Ishikawa (cell line): ENCODE data around the gene TPK1.
A peak's percentile ranks its signal among the peaks of the same experiment; 100 is the strongest.

Experiments
- CEBPB ChIP-seq: IDR thresholded peaks from 2 replicates; pipeline ENCODE4 v1.6.1; 2012
- CREB1 ChIP-seq: IDR thresholded peaks from 2 replicates; pipeline ENCODE4 v1.6.1; 2012; ENCODE audit warnings: low read depth
- EGR1 ChIP-seq: IDR thresholded peaks from 2 replicates; pipeline ENCODE4 v1.6.1; 2012
- EP300 ChIP-seq: IDR thresholded peaks from 2 replicates; pipeline ENCODE4 v1.6.1; 2012; ENCODE audit warnings: borderline replicate concordance
- FOXM1 ChIP-seq: IDR thresholded peaks from 2 replicates; pipeline ENCODE4 v1.6.1; 2012; ENCODE audit warnings: low read depth, borderline replicate concordance
- NFIC ChIP-seq: IDR thresholded peaks from 2 replicates; pipeline ENCODE4 v1.6.1; 2012
- RAD21 ChIP-seq: IDR thresholded peaks from 2 replicates; pipeline ENCODE4 v1.6.1; 2012; ENCODE audit warnings: low read depth
- TAF1 ChIP-seq: IDR thresholded peaks from 2 replicates; pipeline ENCODE4 v1.6.1; 2012; ENCODE audit warnings: low read depth, mild to moderate bottlenecking
- TCF12 ChIP-seq: IDR thresholded peaks from 2 replicates; pipeline ENCODE4 v1.6.1; 2012; ENCODE audit warnings: low read depth
- TEAD4 ChIP-seq: IDR thresholded peaks from 2 replicates; pipeline ENCODE4 v1.6.1; 2012
- YY1 ChIP-seq: IDR thresholded peaks from 2 replicates; pipeline ENCODE4 v1.6.1; 2012; ENCODE audit warnings: low read depth
- ZBTB7A ChIP-seq: IDR thresholded peaks from 2 replicates; pipeline ENCODE4 v1.6.1; 2012; ENCODE audit warnings: low read depth
- TF ChIP-seq, protein P1 (sequence below): IDR thresholded peaks from 2 replicates; pipeline ENCODE4 v1.6.1; 2012
- TF ChIP-seq, protein P2 (sequence below): IDR thresholded peaks from 2 replicates; pipeline ENCODE4 v1.6.1; 2012
- TF ChIP-seq, protein P3 (sequence below): IDR thresholded peaks from 2 replicates; pipeline ENCODE4 v1.6.1; 2012; ENCODE audit warnings: low read depth, mild to moderate bottlenecking

TPK1 gene

DNA sequence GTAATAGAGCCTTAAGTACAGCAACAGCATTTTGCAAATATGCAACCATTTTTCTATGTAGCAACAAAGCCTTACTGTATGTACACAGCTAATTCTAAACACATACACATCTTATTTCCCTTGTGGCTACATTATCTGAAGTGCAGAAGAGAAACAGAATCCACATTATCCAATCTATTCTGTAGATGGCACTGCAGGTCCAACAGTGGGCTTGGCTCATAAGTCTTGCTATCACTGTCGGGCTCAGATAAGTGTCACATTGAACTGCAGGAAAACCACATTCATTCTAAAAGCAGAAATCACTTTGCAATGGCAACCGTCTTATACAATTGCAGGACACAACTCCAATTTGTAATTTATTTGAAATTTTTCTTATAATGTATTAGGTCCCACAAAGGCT is 322.5 kb downstream of the TPK1 start:
- TF ChIP-seq RAD21 = peak; percentile 45
- no peak for TF ChIP-seq YY1

DNA sequence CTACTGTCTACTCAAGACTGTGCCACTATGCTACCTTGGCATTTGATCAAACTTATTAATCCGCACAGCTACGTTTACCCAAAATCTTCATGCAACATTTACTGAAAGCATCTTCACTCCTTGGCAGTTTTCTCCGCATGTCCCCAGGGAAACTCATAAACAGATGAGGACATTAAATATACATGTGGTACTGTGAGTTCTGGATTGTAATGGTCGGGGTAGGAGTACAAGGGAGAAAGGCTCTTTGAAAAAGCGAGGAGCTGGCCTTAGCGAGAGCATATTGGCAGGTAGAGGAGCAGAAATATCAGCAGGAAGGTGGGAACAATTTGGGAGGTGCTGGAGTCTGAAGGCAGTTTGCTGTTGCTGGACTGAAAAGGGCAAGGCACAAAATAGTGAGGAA is 325.2 kb downstream of the TPK1 start:
- no peak for TF ChIP-seq ZBTB7A
- TF ChIP-seq CEBPB = no peak
- no peak for TF ChIP-seq EP300
- TF ChIP-seq FOXM1 = no peak
- TF ChIP-seq, protein P1, sequence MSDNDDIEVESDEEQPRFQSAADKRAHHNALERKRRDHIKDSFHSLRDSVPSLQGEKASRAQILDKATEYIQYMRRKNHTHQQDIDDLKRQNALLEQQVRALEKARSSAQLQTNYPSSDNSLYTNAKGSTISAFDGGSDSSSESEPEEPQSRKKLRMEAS = no peak
- no peak for TF ChIP-seq NFIC
- TF ChIP-seq, protein P2, sequence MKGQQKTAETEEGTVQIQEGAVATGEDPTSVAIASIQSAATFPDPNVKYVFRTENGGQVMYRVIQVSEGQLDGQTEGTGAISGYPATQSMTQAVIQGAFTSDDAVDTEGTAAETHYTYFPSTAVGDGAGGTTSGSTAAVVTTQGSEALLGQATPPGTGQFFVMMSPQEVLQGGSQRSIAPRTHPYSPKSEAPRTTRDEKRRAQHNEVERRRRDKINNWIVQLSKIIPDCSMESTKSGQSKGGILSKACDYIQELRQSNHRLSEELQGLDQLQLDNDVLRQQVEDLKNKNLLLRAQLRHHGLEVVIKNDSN = no peak
- TF ChIP-seq, protein P3, sequence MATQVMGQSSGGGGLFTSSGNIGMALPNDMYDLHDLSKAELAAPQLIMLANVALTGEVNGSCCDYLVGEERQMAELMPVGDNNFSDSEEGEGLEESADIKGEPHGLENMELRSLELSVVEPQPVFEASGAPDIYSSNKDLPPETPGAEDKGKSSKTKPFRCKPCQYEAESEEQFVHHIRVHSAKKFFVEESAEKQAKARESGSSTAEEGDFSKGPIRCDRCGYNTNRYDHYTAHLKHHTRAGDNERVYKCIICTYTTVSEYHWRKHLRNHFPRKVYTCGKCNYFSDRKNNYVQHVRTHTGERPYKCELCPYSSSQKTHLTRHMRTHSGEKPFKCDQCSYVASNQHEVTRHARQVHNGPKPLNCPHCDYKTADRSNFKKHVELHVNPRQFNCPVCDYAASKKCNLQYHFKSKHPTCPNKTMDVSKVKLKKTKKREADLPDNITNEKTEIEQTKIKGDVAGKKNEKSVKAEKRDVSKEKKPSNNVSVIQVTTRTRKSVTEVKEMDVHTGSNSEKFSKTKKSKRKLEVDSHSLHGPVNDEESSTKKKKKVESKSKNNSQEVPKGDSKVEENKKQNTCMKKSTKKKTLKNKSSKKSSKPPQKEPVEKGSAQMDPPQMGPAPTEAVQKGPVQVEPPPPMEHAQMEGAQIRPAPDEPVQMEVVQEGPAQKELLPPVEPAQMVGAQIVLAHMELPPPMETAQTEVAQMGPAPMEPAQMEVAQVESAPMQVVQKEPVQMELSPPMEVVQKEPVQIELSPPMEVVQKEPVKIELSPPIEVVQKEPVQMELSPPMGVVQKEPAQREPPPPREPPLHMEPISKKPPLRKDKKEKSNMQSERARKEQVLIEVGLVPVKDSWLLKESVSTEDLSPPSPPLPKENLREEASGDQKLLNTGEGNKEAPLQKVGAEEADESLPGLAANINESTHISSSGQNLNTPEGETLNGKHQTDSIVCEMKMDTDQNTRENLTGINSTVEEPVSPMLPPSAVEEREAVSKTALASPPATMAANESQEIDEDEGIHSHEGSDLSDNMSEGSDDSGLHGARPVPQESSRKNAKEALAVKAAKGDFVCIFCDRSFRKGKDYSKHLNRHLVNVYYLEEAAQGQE = no peak
- TF ChIP-seq CREB1 = no peak
- no peak for TF ChIP-seq TEAD4
- no peak for TF ChIP-seq TAF1

DNA sequence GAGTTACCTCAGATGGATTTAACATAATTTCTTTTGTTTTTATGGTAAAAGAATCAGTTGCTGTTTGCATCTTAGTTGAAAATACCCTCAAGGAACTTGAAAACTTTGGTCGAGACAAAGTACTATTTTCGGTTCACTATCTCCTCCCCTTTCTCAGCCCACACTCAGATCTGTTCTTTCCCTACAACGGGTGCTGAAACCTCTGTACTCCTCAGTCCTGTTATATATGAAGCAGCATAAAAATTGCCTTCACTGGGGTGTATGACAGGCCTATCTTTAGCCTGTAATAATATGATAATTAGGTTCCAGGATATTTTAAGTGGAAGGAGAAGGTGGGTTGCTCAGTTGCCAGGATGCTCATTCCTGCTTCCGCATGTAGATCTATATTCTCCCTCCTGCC is 327.2 kb downstream of the TPK1 start:
- no peak for TF ChIP-seq CREB1
- no peak for TF ChIP-seq TCF12
- no peak for TF ChIP-seq RAD21
- TF ChIP-seq NFIC = no peak
- TF ChIP-seq EGR1 = no peak
- TF ChIP-seq FOXM1 = no peak
- TF ChIP-seq, protein P3 = no peak
- TF ChIP-seq, protein P2 = no peak
- no peak for TF ChIP-seq EP300
- TF ChIP-seq TAF1 = no peak
- no peak for TF ChIP-seq TEAD4
- TF ChIP-seq ZBTB7A = no peak
- TF ChIP-seq YY1 = no peak
- TF ChIP-seq, protein P1 = no peak

DNA sequence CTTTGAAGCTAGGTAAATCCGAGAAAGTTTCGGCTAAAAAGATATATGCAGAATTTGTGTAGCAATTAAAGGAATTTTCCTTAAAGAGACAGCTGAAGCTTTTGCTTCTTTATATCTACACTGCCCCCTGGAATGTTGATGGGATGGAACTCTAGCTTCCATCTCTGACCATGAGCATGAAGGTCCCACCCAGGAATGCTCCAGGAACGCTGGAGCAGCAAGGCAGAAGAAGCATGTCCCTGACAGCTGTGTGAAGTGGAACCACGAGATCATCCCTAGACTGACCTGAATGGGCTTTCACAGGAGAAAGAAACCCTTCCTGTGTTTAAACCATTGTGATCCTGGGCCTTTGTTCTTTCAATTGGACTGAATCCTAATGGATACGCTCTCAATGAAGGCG is 332.6 kb downstream of the TPK1 start:
- TF ChIP-seq RAD21 (no peak), YY1 (no peak), CREB1 (no peak), EP300 (no peak), FOXM1 (no peak)
- TF ChIP-seq, protein P1 = no peak
- TF ChIP-seq, protein P3 = no peak
- TF ChIP-seq, protein P2 = no peak

DNA sequence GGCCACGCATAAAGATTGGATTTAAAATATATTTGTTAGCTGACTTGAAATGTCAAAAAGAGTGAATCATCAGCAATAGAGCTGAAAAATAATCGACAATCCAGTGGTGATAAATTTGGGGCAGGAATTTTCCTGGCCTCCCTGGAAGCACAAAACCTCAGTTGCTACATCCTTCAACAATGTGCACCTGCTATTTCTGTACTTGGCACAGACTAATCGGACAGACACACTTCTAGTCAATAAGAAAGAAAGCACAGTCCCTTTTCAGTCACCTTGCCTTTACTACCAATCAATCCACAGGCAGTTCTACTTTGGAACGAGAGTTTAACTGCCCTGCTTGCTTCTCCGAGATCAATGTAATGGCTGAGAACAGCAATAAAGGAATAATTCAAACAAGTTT is 335.6 kb downstream of the TPK1 start:
- TF ChIP-seq YY1 (no peak), FOXM1 (no peak), RAD21 (no peak), EGR1 (no peak), ZBTB7A (no peak), TEAD4 (no peak), NFIC (no peak), CREB1 (no peak)
